HCT116 (cell line): Measurements from ENCODE around the gene FLRT1. TPM values are rescaled to one million over a fixed set of nuclear protein-coding genes. Genes with fewer than 3 reads are reported as not detected.

ENCODE experiments used
- ATAC-seq: fragments of 200-7000 bp; cut with Tn5 transposase; 2 replicates; pipeline ENCODE4 v1.9.1; 2020; ENCODE audit warnings: mild to moderate bottlenecking, moderate library complexity
- BruUV-seq: library from RNA; stranded (reverse); fragments of 400-500 nt; replicated peaks from 2 replicates; lab custom pipeline; 2021; lab: Mats Ljungman, UMichigan
- CTCF ChIA-PET: fragments of 300-600 bp; sonication (Branson Sonifier 250); formaldehyde crosslinking; loops from one replicate; lab custom pipeline; 2021; ENCODE audit warnings: antibody characterized with exemption; lab: Charles Lee
- POLR2A ChIA-PET: fragments of 300-600, 350-600 bp; sonication (Branson Sonifier 250); formaldehyde crosslinking; loops from one replicate; lab custom pipeline; 2021; ENCODE audit warnings: antibody characterized with exemption; lab: Charles Lee
- RAD21 ChIA-PET, 2 experiments: fragments of 300-600 bp; sonication (Branson Sonifier 250); formaldehyde crosslinking; loops; one replicate each; lab custom pipeline; 2023; ENCODE audit warnings: low total read pairs in 2 of 2; ENCODE audit not compliant: uncharacterized antibody in 2 of 2, unreplicated experiment in 2 of 2, low non-redundant PET in 1 of 2; lab: Charles Lee
- DNase-seq: peaks from one replicate; pipeline ENCODE4 v3.0.0-alpha.2; 2010; ENCODE audit warnings: low read depth, low spot score
- H2AFZ ChIP-seq: fragments of 200-600 bp; shearing (Covaris generic), sonication (generic); 2 replicates; pipeline ENCODE4 v1.6.1; 2017; ENCODE audit warnings: low read depth, mixed run types, mixed read lengths, antibody characterized with exemption, low read length; ENCODE audit not compliant: poor library complexity, severe bottlenecking
- H3K27ac ChIP-seq: 2 replicates; pipeline ENCODE4 v1.5.1; 2012; ENCODE audit warnings: low read depth, low read length
- H3K27me3 ChIP-seq: fragments of 200-600 bp; sonication (generic); 2 replicates; pipeline ENCODE4 v1.6.1; 2016; ENCODE audit warnings: mixed run types, low read length, mixed read lengths; ENCODE audit not compliant: insufficient read depth
- H3K36me3 ChIP-seq, 2 experiments: fragments of 200-500 bp in 1 of 2; fragments of 200-600 bp in 1 of 2; sonication (Bioruptor generic) in 1 of 2; sonication (generic) in 1 of 2; 2 replicates each; pipeline versions ENCODE4 v1.5.1 to v1.6.1; 2014 to 2016; ENCODE audit warnings: low read length in 2 of 2, inconsistent platforms in 1 of 2, mixed read lengths in 1 of 2, mixed run types in 1 of 2; ENCODE audit not compliant: insufficient read depth in 2 of 2, control insufficient read depth in 1 of 2
- H3K4me1 ChIP-seq, 2 experiments: fragments of 200-600 bp in 1 of 2; sonication (generic) in 1 of 2; 2 replicates each; pipeline versions ENCODE4 v1.5.1 to v1.6.1; 2012 to 2017; ENCODE audit warnings: low read length in 2 of 2, inconsistent platforms in 1 of 2, mild to moderate bottlenecking in 1 of 2, mixed read lengths in 1 of 2, mixed run types in 1 of 2, moderate library complexity in 1 of 2; ENCODE audit not compliant: insufficient read depth in 2 of 2, control insufficient read depth in 1 of 2
- H3K4me2 ChIP-seq: fragments of 200-600 bp; sonication (generic); 2 replicates; pipeline ENCODE4 v1.6.1; 2017; ENCODE audit warnings: mixed run types, low read length, mixed read lengths
- H3K4me3 ChIP-seq, 2 experiments: fragments of 200-600 bp in 1 of 2; sonication (generic) in 1 of 2; replicated peaks in 1 of 2; 2 replicates each; pipeline ENCODE4 v1.5.1; 2011 to 2016; ENCODE audit warnings: low read length in 2 of 2, control low read depth in 1 of 2, low read depth in 1 of 2, mild to moderate bottlenecking in 1 of 2, mixed read lengths in 1 of 2, mixed run types in 1 of 2
- H3K79me2 ChIP-seq: fragments of 200-600 bp; sonication (generic); 2 replicates; pipeline ENCODE4 v1.6.1; 2017; ENCODE audit warnings: mild to moderate bottlenecking, mixed run types, low read length, moderate library complexity, mixed read lengths; ENCODE audit not compliant: insufficient read depth
- H3K9ac ChIP-seq: fragments of 200-600 bp; sonication (generic); 2 replicates; pipeline ENCODE4 v1.6.1; 2016; ENCODE audit warnings: low read length, mixed read lengths
- H3K9me2 ChIP-seq: fragments of 200-600 bp; sonication (generic), shearing (Covaris generic); 2 replicates; pipeline ENCODE4 v1.6.1; 2017; ENCODE audit warnings: mixed run types, mild to moderate bottlenecking, moderate library complexity; ENCODE audit not compliant: insufficient read depth
- H3K9me3 ChIP-seq, 2 experiments: fragments of 200-500 bp in 1 of 2; fragments of 200-600 bp in 1 of 2; sonication (Bioruptor generic) in 1 of 2; sonication (generic) in 1 of 2; 2 replicates each; pipeline ENCODE4 v1.6.1; 2014 to 2017; ENCODE audit warnings: low read length in 2 of 2, mixed read lengths in 2 of 2, inconsistent platforms in 1 of 2, low read depth in 1 of 2, mild to moderate bottlenecking in 1 of 2, mixed run types in 1 of 2, moderate library complexity in 1 of 2; ENCODE audit not compliant: control insufficient read depth in 1 of 2, insufficient read depth in 1 of 2
- H4K20me1 ChIP-seq: fragments of 200-600 bp; sonication (generic), shearing (Covaris generic); 2 replicates; pipeline ENCODE4 v1.6.1; 2017; ENCODE audit warnings: mixed run types, mild to moderate bottlenecking, moderate library complexity; ENCODE audit not compliant: insufficient read depth
- CTCF ChIP-seq, 3 experiments: fragments of 200-600 bp in 1 of 3; sonication (generic) in 1 of 3; IDR thresholded peaks in 2 of 3; conservative IDR thresholded peaks in 1 of 3; 2 replicates each; pipeline ENCODE4 v1.5.1; 2012 to 2017; ENCODE audit warnings: low read depth in 2 of 3, low read length in 2 of 3, antibody characterized with exemption in 1 of 3, borderline replicate concordance in 1 of 3, control low read depth in 1 of 3, mild to moderate bottlenecking in 1 of 3, mixed read lengths in 1 of 3, mixed run types in 1 of 3, moderate library complexity in 1 of 3; ENCODE audit not compliant: insufficient read depth in 1 of 3
- EGR1 ChIP-seq: IDR thresholded peaks from 2 replicates; pipeline ENCODE4 v1.6.1; 2012; ENCODE audit warnings: low read depth
- POLR2AphosphoS5 ChIP-seq: IDR thresholded peaks from 2 replicates; pipeline ENCODE4 v1.6.1; 2011; ENCODE audit warnings: mild to moderate bottlenecking, low read depth, low read length, moderate library complexity
- YY1 ChIP-seq: IDR thresholded peaks from 2 replicates; pipeline ENCODE4 v1.6.1; 2011; ENCODE audit warnings: low read length, low read depth, moderate library complexity, mild to moderate bottlenecking; ENCODE audit not compliant: insufficient replicate concordance; ENCODE audit errors: extremely low read depth
- ZNF274 ChIP-seq: fragments of 200-500 bp; sonication (Bioruptor generic); IDR thresholded peaks from 2 replicates; pipeline ENCODE4 v1.6.1; 2014; ENCODE audit warnings: mild to moderate bottlenecking, low read depth, low read length, inconsistent platforms
- intact Hi-C: fragments of 100-400 bp; cut with micrococcal nuclease; formaldehyde crosslinking; loops from 2 replicates; pipeline ENCODE4 v1.10.0; 2022
- total RNA-seq: library from RNA; stranded (reverse); gene quantifications from one replicate; pipeline ENCODE4 v1.2.1, GENCODE V29; 2021; ENCODE audit not compliant: unreplicated experiment
- TF ChIP-seq, protein P1 (sequence below): IDR thresholded peaks from 2 replicates; pipeline ENCODE4 v1.6.1; 2012
- TF ChIP-seq, protein P2 (sequence below): IDR thresholded peaks from 2 replicates; pipeline ENCODE4 v1.6.1; 2012

The FLRT1 gene
- total RNA-seq, 1 experiment from 2014 or later = 0.15 TPM

DNA sequence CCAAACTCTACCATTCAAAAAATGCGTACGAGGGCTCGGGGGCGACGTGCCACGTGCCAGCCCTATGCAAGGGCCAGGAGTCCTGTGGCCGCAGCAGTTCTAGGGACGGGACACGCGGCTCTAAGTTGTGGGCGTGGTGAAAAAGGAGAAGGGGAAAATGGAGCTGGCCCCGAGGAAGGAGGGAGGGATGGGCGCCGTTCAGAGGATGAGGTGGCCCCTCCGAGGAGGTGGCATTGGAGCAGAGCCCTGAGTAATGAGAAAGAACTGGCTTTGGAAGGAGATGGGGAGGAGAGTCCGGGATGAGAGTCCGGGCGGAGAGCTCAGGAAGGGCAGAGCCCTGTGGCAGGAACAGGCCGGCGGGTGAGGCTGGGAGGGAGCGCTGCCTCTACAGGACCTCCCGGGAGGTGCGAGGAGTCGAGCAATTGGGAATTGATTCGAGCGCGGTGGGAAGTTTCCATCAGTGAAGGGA, 28.5 kb upstream of the FLRT1 start:
- peaks cover 18 to 37% of the 10 kb centered on the region in 2 experiments for H3K4me1 ChIP-seq
- H2AFZ ChIP-seq = no peak overlapping the region
- BruUV-seq = TSS peak; percentile 67
- H3K4me3 ChIP-seq = peak overlapping the region; percentile 43 to 58
- H3K27me3 ChIP-seq = no peaks in the 10 kb centered on the region
- peak overlapping the region; percentile 89 for H3K4me2 ChIP-seq
- H3K36me3 ChIP-seq = no peaks in the 10 kb centered on the region; a peak in 1 of 4 replicates
- POLR2A ChIA-PET = interaction anchor here (0.7 to 1.7 kb wide), 5 partner anchors 8 to 204 kb away, joined by 3 to 10 read pairs (median 3); no protein-coding TSS in a partner anchor
- H3K79me2 ChIP-seq = 0 out of 2 replicates have a peak, but pooled peaks cover 3% of the 10 kb centered on the region
- no peak for DNase-seq
- intact Hi-C loops = loop anchor here (10.0 kb wide), 1 partner anchor 138 kb away; no protein-coding TSS in a partner anchor
- peak overlapping the region; percentile 77 for H3K27ac ChIP-seq
- TF ChIP-seq, protein P1, sequence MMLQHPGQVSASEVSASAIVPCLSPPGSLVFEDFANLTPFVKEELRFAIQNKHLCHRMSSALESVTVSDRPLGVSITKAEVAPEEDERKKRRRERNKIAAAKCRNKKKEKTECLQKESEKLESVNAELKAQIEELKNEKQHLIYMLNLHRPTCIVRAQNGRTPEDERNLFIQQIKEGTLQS = no peak
- TF ChIP-seq, protein P2, sequence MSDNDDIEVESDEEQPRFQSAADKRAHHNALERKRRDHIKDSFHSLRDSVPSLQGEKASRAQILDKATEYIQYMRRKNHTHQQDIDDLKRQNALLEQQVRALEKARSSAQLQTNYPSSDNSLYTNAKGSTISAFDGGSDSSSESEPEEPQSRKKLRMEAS = peak; percentile 87
- peak; percentile 64 for ATAC-seq
- H3K9me2 ChIP-seq = no peaks in the 10 kb centered on the region
- CTCF ChIA-PET = interaction anchor here (1.1 to 1.4 kb wide), 2 partner anchors 61 to 146 kb away, joined by 4 to 5 read pairs; no protein-coding TSS in a partner anchor
- H3K9me3 ChIP-seq = peaks cover 0 to 9% of the 10 kb centered on the region in 2 experiments; a peak in 1 of 4 replicates
- RAD21 ChIA-PET = no interaction called here
- H3K9ac ChIP-seq = peak overlapping the region; percentile 65
- no peaks in the 10 kb centered on the region for H4K20me1 ChIP-seq

DNA sequence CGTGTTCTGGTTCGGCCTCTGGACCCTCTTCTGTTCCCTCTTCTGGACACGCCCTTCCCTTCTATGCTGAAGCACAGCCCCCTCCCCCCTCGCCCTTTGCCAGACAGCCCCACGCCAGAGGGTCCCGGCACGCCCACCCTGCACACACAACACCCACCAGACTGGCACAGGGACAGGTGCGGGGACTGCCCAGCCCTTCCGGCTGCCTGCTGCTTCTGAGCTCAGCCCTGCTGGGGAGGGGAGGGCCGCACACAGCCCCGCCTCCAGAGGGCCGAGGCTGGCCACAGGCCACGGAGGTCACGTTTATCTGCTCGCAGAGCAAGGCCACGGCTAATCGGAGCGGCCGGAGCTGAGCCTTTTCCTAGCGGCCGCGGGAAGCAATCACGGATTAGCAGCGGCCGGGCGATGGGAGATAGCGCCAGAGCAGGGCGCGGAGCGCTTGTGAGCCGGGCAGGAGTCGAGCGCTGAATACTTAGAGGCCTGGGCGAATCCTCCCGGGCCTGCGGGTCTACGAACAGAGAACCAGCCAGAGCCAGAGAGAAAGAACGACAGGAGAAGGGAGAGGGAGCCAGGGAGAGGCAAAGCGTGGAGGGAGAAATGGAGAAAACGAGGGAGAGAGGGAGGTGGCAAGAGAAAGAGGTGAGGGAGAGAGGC, 28.0 kb upstream of the FLRT1 start:
- H3K27ac ChIP-seq = peak overlapping the region; percentile 77
- peak; percentile 84 for ATAC-seq
- CTCF ChIA-PET = interaction anchor here (1.1 to 1.4 kb wide), 3 partner anchors 8 to 145 kb away, joined by 3 to 5 read pairs (median 4); no protein-coding TSS in a partner anchor
- peak overlapping the region; percentile 89 for H3K4me2 ChIP-seq
- no TSS peak for BruUV-seq
- no peaks in the 10 kb centered on the region for H3K9me2 ChIP-seq
- TF ChIP-seq YY1 (peak; percentile 35), CTCF (IDR thresholded peaks at IDR 0.05 in 2 of 3, conservative IDR thresholded peaks at IDR 0.05 in 1 of 3; ENCODE audit: borderline replicate concordance in 1 of 3, insufficient read depth in 1 of 3, low read depth in 2 of 3, low read length in 2 of 3) (peak in 2 of 3 experiments; percentile 2 to 27; a peak in 1 of 6 replicates), ZNF274 (no peak), EGR1 (no peak), POLR2AphosphoS5 (peak; percentile 70)
- TF ChIP-seq, all 23 proteins: peak for 3
- no peaks in the 10 kb centered on the region for H3K27me3 ChIP-seq
- H3K36me3 ChIP-seq = no peaks in the 10 kb centered on the region; a peak in 1 of 4 replicates
- peak overlapping the region; percentile 65 for H3K9ac ChIP-seq
- ChIA-PET POLR2A (interaction anchor here (0.7 to 1.7 kb wide), 5 partner anchors 8 to 205 kb away, joined by 3 to 10 read pairs (median 3); no protein-coding TSS in a partner anchor), RAD21 (interaction anchor here in 1 of 2 experiments (0.7 kb wide), 2 partner anchors 8 to 69 kb away, joined by 3 read pairs; partner anchors contain the start of gene NAA40)
- DNase-seq = peak; percentile 54
- intact Hi-C loops = loop anchor here (10.0 kb wide), 1 partner anchor 137 kb away; no protein-coding TSS in a partner anchor
- peaks cover 0 to 9% of the 10 kb centered on the region in 2 experiments; a peak in 1 of 4 replicates for H3K9me3 ChIP-seq
- H3K79me2 ChIP-seq = 0 out of 2 replicates have a peak, but pooled peaks cover 3% of the 10 kb centered on the region
- H4K20me1 ChIP-seq = no peaks in the 10 kb centered on the region
- peak overlapping the region; percentile 43 to 58 for H3K4me3 ChIP-seq
- peaks cover 18 to 37% of the 10 kb centered on the region in 2 experiments for H3K4me1 ChIP-seq
- H2AFZ ChIP-seq = no peak overlapping the region
